Ammon's horn (tissue), 1 donor: Measurements from ENCODE around the gene CNBD2.
"Not testable (repeated sequence)": the region's sequence is repeated elsewhere in the genome, so short reads cannot be mapped to it uniquely, and the experiment has no call there.

Experiments
- DNase-seq: peaks from one replicate; pipeline ENCODE4 v3.0.0-alpha.2; 2016; ENCODE audit warnings: low spot score

Gene CNBD2

DNA sequence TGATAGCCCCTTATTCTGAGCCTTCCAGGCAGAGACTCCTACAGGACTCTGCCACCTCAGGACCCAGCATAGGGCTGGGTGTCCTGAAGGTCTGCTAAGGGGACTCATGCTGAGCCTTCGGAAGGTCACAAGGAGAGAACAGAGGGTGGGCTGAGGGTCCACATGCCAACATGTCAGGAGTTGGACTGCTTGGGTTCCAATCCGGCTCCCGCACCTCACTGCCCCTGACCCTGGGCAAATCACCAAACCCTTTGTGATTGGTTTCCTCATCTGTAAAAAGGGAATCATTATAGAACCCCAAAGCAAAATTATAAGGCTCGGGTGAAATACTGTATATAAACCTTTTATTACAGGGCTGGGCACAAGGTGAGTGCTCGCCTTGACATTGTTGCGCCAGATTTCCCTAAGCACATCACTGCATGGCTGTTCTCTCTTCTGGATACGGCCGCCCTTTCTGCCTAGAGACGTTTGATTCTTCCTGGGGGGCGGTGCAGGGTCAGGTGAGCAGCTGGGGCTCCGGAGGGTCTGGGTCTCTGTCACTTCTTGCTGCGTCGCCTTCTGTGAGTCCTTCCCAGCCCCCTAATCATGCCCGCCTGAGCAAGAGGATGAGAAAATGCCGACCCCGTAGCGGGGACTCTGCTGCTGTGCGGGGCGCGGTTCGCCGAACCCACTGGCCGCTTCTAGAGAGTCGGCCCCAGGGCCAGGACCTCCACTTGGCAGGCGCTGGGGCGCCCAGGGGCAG is 95.7 kb downstream of the CNBD2 start:
- peak; percentile 28 for DNase-seq

DNA sequence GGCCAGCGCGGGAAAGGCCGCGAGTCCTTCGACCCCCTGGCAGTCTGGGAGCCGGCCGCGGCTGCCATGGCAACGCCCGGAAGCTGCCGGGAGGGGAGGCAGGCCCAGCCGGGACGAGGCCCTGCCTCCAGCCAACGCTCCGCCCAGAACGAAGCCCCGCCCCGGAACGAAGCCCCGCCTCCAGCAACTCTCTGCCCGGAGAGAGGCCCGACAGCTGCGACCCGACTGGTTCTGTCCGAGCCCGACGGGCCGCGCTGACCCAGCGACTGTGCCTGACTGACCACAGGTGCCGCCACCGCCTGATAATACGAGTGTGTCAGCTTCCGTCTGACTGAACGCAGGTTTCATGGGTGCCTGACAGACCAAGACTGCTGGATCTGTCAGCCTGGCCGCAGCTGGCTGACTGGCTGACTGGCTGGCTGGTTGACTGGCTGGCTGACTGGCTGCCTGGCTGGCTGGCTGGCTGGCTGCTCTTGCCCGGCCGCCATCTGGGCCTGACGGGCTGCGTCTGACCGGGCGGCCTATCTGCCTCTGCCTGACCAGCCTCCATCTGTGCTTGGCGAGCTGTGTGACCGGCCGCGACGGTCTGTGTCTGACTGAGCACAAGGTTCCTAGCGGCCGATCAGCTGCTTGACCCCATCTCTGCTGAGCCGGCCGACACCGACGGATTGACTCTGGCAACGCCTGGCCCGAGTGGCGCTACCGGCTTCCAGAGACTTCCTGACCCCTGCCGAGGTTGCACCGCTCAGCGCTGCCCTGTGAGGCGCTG is 96.5 kb downstream of the CNBD2 start:
- DNase-seq: peak; percentile 96

DNA sequence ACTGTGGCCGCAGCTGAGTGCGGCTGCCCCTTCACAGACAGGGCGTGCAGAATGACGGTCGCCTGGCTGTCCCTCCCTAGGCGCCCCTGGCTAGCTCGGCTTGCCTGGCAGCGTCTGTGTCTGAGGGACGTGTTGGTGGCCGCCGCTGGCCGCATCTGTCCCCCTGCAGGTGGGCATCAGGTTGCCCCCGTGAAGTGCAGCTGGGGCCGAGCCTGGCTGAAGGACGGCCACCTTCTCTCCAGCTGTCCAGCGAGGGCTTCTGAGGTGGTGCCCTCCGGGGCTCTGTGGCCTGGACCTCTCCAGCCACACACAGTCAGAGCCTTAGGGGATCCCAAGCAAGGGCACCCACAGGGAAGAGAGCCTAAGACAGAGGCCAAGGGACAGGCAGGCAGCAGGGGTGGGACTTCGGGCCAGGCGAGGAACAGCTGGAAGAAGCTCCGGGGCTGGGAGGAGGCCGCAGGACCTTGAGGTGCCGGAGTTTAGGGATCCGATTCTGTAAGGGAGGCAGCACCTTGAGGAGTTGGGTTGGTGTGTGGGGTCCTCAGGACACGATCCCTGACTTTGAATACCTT is 97.1 kb downstream of the CNBD2 start:
- DNase-seq: no peak

DNA sequence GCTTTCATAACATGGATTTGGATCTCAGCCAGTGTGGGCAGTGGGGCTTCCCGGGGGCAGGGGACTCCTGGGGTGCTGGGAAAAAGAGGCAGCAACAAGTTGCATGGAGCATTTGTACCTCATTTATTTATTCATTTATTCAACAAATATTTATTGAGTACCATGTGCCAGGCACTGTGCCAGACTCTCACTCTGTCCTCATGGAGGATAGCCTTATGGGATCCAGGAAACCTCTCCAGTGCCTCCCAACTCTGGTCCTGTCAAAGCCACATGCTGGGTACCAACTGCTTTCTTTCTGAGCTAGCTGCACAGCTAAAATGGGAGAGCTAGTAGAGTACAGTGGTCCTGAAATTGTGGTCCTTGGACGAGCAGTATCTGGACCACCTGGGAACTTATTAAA is 98.4 kb downstream of the CNBD2 start:
- no peak for DNase-seq

DNA sequence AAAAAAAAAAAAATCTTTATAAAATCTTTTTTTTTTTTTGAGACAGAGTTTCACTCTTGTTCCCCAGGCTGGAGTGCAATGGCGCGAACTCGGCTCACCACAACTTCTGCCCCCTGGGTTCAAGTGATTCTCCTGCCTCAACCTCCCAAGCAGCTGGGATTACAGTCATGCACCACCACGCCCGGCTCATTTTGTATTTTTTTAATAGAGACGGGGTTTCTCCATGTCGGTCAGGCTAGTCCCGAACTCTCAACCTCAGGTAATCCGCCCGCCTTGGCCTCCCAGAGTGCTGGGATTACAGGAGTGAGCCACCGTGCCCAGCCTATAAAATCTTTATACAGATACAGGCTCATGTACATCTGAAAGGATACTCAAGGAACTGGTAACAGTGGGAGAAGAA is 100.1 kb downstream of the CNBD2 start:
- not testable (repeated sequence) for DNase-seq

DNA sequence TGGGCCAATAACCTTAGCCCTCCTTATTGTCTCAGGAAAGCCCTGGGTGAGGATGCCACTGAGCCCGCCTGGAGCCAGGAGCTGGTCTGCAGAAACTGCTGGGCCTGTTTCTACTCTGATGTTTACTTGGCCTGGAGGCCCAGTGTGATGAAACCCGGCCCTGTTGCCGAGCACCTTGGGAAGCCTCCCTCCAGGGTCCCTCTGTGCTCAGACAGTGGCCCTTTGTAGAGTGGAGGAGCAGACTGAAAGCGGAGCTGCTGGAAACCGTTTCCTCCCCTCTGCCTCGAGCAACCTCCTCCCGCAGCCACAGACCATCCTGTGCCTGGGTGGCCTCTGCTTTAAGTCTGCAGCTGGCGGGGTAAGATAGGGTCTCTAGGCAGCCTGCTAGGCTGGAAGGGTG is 102.1 kb downstream of the CNBD2 start:
- peak; percentile 67 for DNase-seq

DNA sequence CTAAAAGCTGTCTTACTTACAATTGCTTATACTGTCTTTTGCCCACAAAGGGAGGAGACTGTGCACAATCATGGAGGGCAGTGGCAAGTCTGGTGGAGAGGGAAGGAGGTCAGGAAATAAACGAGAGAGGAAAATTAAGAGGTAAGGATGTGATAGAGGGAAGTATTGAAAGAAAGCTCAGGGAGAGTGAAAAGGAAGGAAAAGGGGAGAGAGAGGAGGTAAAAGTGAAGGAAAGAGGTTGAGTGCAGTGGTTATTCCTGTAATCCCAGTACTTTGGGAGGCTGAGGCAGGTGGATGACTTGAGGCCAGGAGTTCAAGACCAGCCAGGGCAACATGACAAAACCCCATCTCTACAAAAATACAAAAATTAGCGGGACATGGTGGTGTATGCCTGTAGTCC is 103.5 kb downstream of the CNBD2 start:
- DNase-seq: no peak

DNA sequence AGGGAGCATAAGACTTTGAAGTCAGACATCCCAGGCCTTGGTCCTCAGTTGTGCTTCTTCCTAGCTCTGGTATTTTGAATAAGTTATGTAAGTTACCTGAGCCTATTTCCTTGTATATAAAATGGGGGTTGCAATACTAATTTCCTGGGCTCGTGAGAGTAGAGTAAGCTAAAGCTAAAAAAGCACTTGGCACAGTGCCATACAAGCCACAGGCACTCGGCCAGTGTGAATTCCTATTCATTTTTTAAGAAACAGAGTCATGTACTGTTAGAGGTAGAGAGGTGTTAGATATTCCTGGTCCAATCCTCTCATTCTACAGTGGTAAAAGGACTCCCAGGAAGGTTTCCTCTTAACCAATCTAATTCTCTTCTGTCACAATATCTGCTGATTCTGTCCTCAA is 106.6 kb downstream of the CNBD2 start:
- DNase-seq: no peak

DNA sequence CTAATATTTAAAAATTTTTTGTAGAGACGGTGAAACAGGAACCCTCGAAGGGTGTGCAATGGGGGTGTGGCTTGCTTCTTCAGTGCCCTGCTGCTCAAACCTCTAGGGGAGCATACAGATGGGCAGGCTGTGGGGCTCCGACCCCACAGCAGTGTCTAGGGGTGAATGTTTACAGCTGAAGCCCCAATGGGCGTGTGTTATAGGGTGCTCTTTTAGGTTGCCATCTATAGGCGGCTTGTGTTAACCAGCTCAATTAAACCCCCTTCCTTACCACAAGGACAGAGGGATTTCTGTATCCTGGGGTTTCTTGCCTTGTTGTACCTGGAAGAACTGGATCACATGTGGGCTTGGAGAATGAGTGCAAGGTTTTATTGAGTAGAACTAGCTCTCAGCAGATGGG is 109.4 kb downstream of the CNBD2 start:
- DNase-seq: not testable (repeated sequence)

DNA sequence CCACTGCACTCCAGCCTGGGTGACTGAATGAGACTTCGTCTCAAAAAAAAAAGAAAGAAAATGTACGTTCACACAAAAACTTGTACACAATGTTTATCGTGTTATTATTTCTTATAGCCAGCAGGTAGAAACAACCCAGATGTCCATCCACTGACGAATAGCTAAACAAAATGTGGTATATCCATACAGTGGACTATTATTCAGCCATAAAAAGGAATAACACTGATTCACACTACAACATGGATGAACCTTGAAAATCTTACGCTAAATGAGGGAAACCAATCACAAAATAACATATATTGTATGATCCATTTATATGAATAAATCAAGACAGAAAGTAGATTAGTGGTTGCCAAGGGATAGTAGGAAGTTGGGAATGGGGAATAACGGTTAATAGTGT is 111.1 kb downstream of the CNBD2 start:
- no peak for DNase-seq

DNA sequence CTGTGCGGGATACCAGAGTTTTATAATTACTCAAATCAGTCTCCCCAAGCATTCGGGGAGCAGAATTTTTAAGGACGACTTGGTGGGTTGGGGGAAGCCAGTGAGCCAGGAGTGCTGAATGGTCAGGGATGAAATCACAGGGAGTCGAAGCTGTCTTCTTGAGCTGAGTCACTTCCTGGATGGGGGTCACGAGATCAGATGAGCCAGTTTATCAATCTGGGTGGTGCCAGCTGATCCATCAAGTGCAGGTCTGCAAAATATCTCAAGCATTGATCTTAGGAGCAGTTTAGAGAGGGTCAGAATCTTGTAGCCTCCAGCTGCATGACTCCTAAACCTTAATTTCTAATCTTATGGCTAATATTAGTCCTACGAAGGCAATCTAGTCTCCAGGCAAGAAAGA is 111.6 kb downstream of the CNBD2 start:
- not testable (repeated sequence) for DNase-seq
